Nucleus accumbens (tissue), 56 donors: ENCODE measurements around the gene GPR162.
"Not testable (repeated sequence)": the region's sequence is repeated elsewhere in the genome, so short reads cannot be mapped to it uniquely, and the experiment has no call there.

ENCODE experiments used
- DNase-seq, 56 donors: peaks; one replicate each; lab custom pipeline; 2025; lab: John Stamatoyannopoulos, UW

Gene GPR162

GRCh38 chr12:6870304-6870703 is 48.7 kb downstream of the GPR162 start:
- not testable (repeated sequence) for DNase-seq

- no peak for DNase-seq
These were observed 49.7 kb downstream of the GPR162 start for GRCh38 chr12:6871052-6871957.

GRCh38 chr12:6872073-6873048 is 50.7 kb downstream of the GPR162 start:
- peak in 54 of 56 donors; percentile 17 to 90 (median 64) for DNase-seq

GRCh38 chr12:6873094-6874014 is 51.7 kb downstream of the GPR162 start, which contains the start of gene SPSB2:
Gene SPSB2, minus strand, starts transcription at chr12:6873303. Its CDS starts 402 bp downstream, at chr12:6872901.
- DNase-seq: peak; percentile 55 to 96 (median 88)

GRCh38 chr12:6874015-6874368 is 52.4 kb downstream of the GPR162 start:
- DNase-seq: not testable (repeated sequence)
